Measurements from ENCODE around the gene SPAG7. TPM values are rescaled to one million over a fixed set of nuclear protein-coding genes. Genes with fewer than 3 reads are reported as not detected.
A peak's percentile ranks its signal among the peaks of the same experiment; 100 is the strongest.
"Not testable (repeated sequence)": the region's sequence is repeated elsewhere in the genome, so short reads cannot be mapped to it uniquely, and the experiment has no call there.

Gene SPAG7
- total and polyA plus RNA-seq, 8 donors, result 15.8 to 58.4 (median 25.2) TPM

GRCh38 chr17:4920351-4921048 is 47.1 kb downstream of the SPAG7 start:
- H3K9me3 ChIP-seq, result no peaks in the 10 kb centered on the region
- H3K4me1 ChIP-seq, result no peaks in the 10 kb centered on the region
- no peaks in the 10 kb centered on the region for H3K36me3 ChIP-seq
- DNase-seq (no peak), ATAC-seq (peak in 1 of 4 donors; percentile 40), FAIRE-seq (no peak)
- H3K27me3 ChIP-seq, result no peaks in the 10 kb centered on the region
- no peak for TF ChIP-seq CTCF (IDR thresholded peaks at IDR 0.05)
- H3K4me3 ChIP-seq, result no peak overlapping the region
- WGBS, 2 donors, result 77 to 81% methylated on average over 10 of the region's 10 CpGs
- H3K27ac ChIP-seq, result no peak overlapping the region
- intact Hi-C loops (cut with DNase I), result no loop called here

- Histone ChIP-seq H3K27ac (no peak overlapping the region), H3K4me1 (no peaks in the 10 kb centered on the region), H3K36me3 (no peaks in the 10 kb centered on the region), H3K27me3 (no peaks in the 10 kb centered on the region), H3K4me3 (no peak overlapping the region), H3K9me3 (no peaks in the 10 kb centered on the region)
- DNase-seq (peak in 1 of 6 donors; percentile 2), FAIRE-seq (no peak), ATAC-seq (no peak)
- TF ChIP-seq CTCF (IDR thresholded peaks at IDR 0.05), result no peak
- intact Hi-C loops (cut with DNase I), result loop anchor here in 1 of 3 donors (10.0 kb wide), 1 partner anchor 135 kb away; no protein-coding TSS in a partner anchor
- 73 to 76% methylated on average over 8 of the region's 8 CpGs for WGBS, 2 donors
Measured at GRCh38 chr17:4919511-4920047, 48.0 kb downstream of the SPAG7 start.

GRCh38 chr17:4914551-4914950 is 53.1 kb downstream of the SPAG7 start:
- not testable (repeated sequence) for H3K4me1 ChIP-seq, ATAC-seq, H3K27me3 ChIP-seq, H3K9me3 ChIP-seq, FAIRE-seq, H3K4me3 ChIP-seq, H3K27ac ChIP-seq, H3K36me3 ChIP-seq
- DNase-seq, result peak in 1 of 6 donors; percentile 6
- intact Hi-C loops (cut with DNase I), result loop anchor here in 1 of 3 donors (10.0 kb wide), 1 partner anchor 140 kb away; no protein-coding TSS in a partner anchor
- WGBS, 2 donors, result 72 to 73% methylated on average over 4 of the region's 4 CpGs

GRCh38 chr17:4913994-4914393 is 53.6 kb downstream of the SPAG7 start:
- no peak for DNase-seq
- intact Hi-C loops (cut with DNase I), result loop anchor here in 1 of 3 donors (10.0 kb wide), 1 partner anchor 141 kb away; no protein-coding TSS in a partner anchor

More at GRCh38 chr17:4913994-4914393, 53.6 kb downstream of the SPAG7 start:
- TF ChIP-seq CTCF (IDR thresholded peaks at IDR 0.05), result no peak
- WGBS, 2 donors, result 40% methylated on average over 1 of the region's 1 CpG
- Histone ChIP-seq H3K4me1 (peaks cover 0 to 4% (median 0%) of the 10 kb centered on the region in 3 donors), H3K4me3 (no peak overlapping the region), H3K27me3 (no peaks in the 10 kb centered on the region), H3K9me3 (no peaks in the 10 kb centered on the region), H3K27ac (no peak overlapping the region), H3K36me3 (no peaks in the 10 kb centered on the region)
- FAIRE-seq (no peak), ATAC-seq (peak in 1 of 4 donors; percentile 31)

Small RNA genes lying within 50 kb of the gene (microRNA-seq; reads per million reads assigned to microRNA genes)
- gene MIR6864, result 0 reads per million in 2 donors
- 0.39 to 0.59 reads per million in 2 donors for gene MIR6865

Other genes with a start within 250 kb of the SPAG7 start
- gene MED11, start 236.4 kb downstream of the SPAG7 start, total RNA-seq, result 10 to 100 TPM in 4 of 6 donors, 1 to 10 TPM in 2; 8.6 to 11.6 (median 10.7) TPM
- 10 to 100 TPM; 26.0 to 31.1 TPM for gene MED11, start 236.4 kb downstream of the SPAG7 start, polyA plus RNA-seq
- gene ZMYND15, start 228.0 kb downstream of the SPAG7 start, total RNA-seq, result 1 to 10 TPM in 2 of 6 donors, under 1 TPM in 4; 0.39 to 3.2 (median 0.69) TPM
- gene ZMYND15, start 228.0 kb downstream of the SPAG7 start, polyA plus RNA-seq, result 1 to 10 TPM; 1.6 to 3.0 TPM
- 10 to 100 TPM in 3 of 6 donors, 1 to 10 TPM in 3; 7.6 to 55.6 (median 10.0) TPM for gene CXCL16, start 227.9 kb downstream of the SPAG7 start, total RNA-seq
- 10 to 100 TPM in 1 of 2 donors, 1 to 10 TPM in 1; 7.9 to 12.9 TPM for gene CXCL16, start 227.9 kb downstream of the SPAG7 start, polyA plus RNA-seq
- 1 to 10 TPM in 1 of 6 donors, under 1 TPM in 3, not detected in 2; 0.31 to 1.2 (median 0.61) TPM for gene TM4SF5, start 195.9 kb downstream of the SPAG7 start, total RNA-seq
- gene TM4SF5, start 195.9 kb downstream of the SPAG7 start, polyA plus RNA-seq, result under 1 TPM; 0.46 to 0.77 TPM
- 1 to 10 TPM in 3 of 6 donors, under 1 TPM in 2, not detected in 1; 0.28 to 2.2 (median 1.2) TPM for gene VMO1, start 181.5 kb downstream of the SPAG7 start, total RNA-seq
- 1 to 10 TPM in 1 of 2 donors, under 1 TPM in 1; 0.87 to 1.6 TPM for gene VMO1, start 181.5 kb downstream of the SPAG7 start, polyA plus RNA-seq
- under 1 TPM in 1 of 6 donors, not detected in 5; 0.39 TPM for gene GLTPD2, start 178.9 kb downstream of the SPAG7 start, total RNA-seq
- gene GLTPD2, start 178.9 kb downstream of the SPAG7 start, polyA plus RNA-seq, result under 1 TPM in 1 of 2 donors, not detected in 1; 0.23 TPM
- 10 to 100 TPM; 31.3 to 55.4 (median 46.1) TPM for gene PSMB6, start 171.7 kb downstream of the SPAG7 start, total RNA-seq
- 100 to 1,000 TPM in 1 of 2 donors, 10 to 100 TPM in 1; 53.1 to 103 TPM for gene PSMB6, start 171.7 kb downstream of the SPAG7 start, polyA plus RNA-seq
- gene PLD2, start 160.7 kb downstream of the SPAG7 start, total RNA-seq, result 10 to 100 TPM; 11.7 to 26.1 (median 17.9) TPM
- 10 to 100 TPM; 24.5 to 25.8 TPM for gene PLD2, start 160.7 kb downstream of the SPAG7 start, polyA plus RNA-seq
- gene MINK1, start 134.5 kb downstream of the SPAG7 start, total RNA-seq, result 10 to 100 TPM; 39.6 to 70.3 (median 44.0) TPM
- 10 to 100 TPM; 62.3 to 79.3 TPM for gene MINK1, start 134.5 kb downstream of the SPAG7 start, polyA plus RNA-seq
- gene C17orf107, start 68.3 kb downstream of the SPAG7 start, total RNA-seq, result 1 to 10 TPM; 2.8 to 6.9 (median 3.1) TPM
- 1 to 10 TPM; 1.9 to 2.7 TPM for gene C17orf107, start 68.3 kb downstream of the SPAG7 start, polyA plus RNA-seq
- gene CHRNE, start 64.7 kb downstream of the SPAG7 start, total RNA-seq, result 1 to 10 TPM in 5 of 6 donors, under 1 TPM in 1; 0.76 to 2.0 (median 1.5) TPM
- gene CHRNE, start 64.7 kb downstream of the SPAG7 start, polyA plus RNA-seq, result 1 to 10 TPM in 1 of 2 donors, under 1 TPM in 1; 0.77 to 1.1 TPM
- under 1 TPM in 3 of 6 donors, not detected in 3; 0.06 to 0.37 (median 0.15) TPM for gene GP1BA, start 35.5 kb downstream of the SPAG7 start, total RNA-seq
- gene GP1BA, start 35.5 kb downstream of the SPAG7 start, polyA plus RNA-seq, result under 1 TPM in 1 of 2 donors, not detected in 1; 0.11 TPM
- gene SLC25A11, start 27.8 kb downstream of the SPAG7 start, total RNA-seq, result 10 to 100 TPM; 10.9 to 23.3 (median 21.4) TPM
- gene SLC25A11, start 27.8 kb downstream of the SPAG7 start, polyA plus RNA-seq, result 10 to 100 TPM; 20.6 to 25.5 TPM
- 10 to 100 TPM; 40.8 to 64.5 (median 46.7) TPM for gene RNF167, start 27.5 kb downstream of the SPAG7 start, total RNA-seq
- gene RNF167, start 27.5 kb downstream of the SPAG7 start, polyA plus RNA-seq, result 100 to 1,000 TPM; 102 to 118 TPM
- gene PFN1, start 19.3 kb downstream of the SPAG7 start, total RNA-seq, result 100 to 1,000 TPM in 4 of 6 donors, 10 to 100 TPM in 2; 63.6 to 195 (median 125) TPM
- 100 to 1,000 TPM; 148 to 162 TPM for gene PFN1, start 19.3 kb downstream of the SPAG7 start, polyA plus RNA-seq
- 1 to 10 TPM; 1.5 to 6.3 (median 2.5) TPM for gene ENO3, start 16.7 kb downstream of the SPAG7 start, total RNA-seq
- 10 to 100 TPM; 17.0 to 20.3 TPM for gene ENO3, start 16.7 kb downstream of the SPAG7 start, polyA plus RNA-seq
- gene CAMTA2, start 19.9 kb upstream of the SPAG7 start, total RNA-seq, result 10 to 100 TPM; 13.6 to 28.0 (median 19.8) TPM
- gene CAMTA2, start 19.9 kb upstream of the SPAG7 start, polyA plus RNA-seq, result 10 to 100 TPM; 68.1 to 86.3 TPM
- gene INCA1, start 29.7 kb upstream of the SPAG7 start, total RNA-seq, result under 1 TPM; 0.28 to 0.81 (median 0.34) TPM
- 1 to 10 TPM; 1.8 to 2.4 TPM for gene INCA1, start 29.7 kb upstream of the SPAG7 start, polyA plus RNA-seq
- gene KIF1C, start 30.1 kb upstream of the SPAG7 start, total RNA-seq, result 100 to 1,000 TPM in 1 of 6 donors, 10 to 100 TPM in 5; 72.8 to 103 (median 78.7) TPM
- 10 to 100 TPM; 22.3 to 41.6 TPM for gene KIF1C, start 30.1 kb upstream of the SPAG7 start, polyA plus RNA-seq
- gene SLC52A1, start 67.6 kb upstream of the SPAG7 start, total RNA-seq, result not detected
- under 1 TPM in 1 of 2 donors, not detected in 1; 0.08 TPM for gene SLC52A1, start 67.6 kb upstream of the SPAG7 start, polyA plus RNA-seq
- 1 to 10 TPM; 2.7 to 5.2 (median 3.5) TPM for gene ZFP3, start 110.7 kb upstream of the SPAG7 start, total RNA-seq
- gene ZFP3, start 110.7 kb upstream of the SPAG7 start, polyA plus RNA-seq, result 1 to 10 TPM; 1.9 to 3.2 TPM
- 1 to 10 TPM; 2.8 to 5.5 (median 3.6) TPM for gene ZNF232, start 144.1 kb upstream of the SPAG7 start, total RNA-seq
- 1 to 10 TPM; 5.8 to 7.1 TPM for gene ZNF232, start 144.1 kb upstream of the SPAG7 start, polyA plus RNA-seq
- under 1 TPM; 0.03 to 0.09 (median 0.05) TPM for gene USP6, start 148.2 kb upstream of the SPAG7 start, total RNA-seq
- under 1 TPM; 0.04 to 0.09 TPM for gene USP6, start 148.2 kb upstream of the SPAG7 start, polyA plus RNA-seq
- gene ZNF594, start 224.1 kb upstream of the SPAG7 start, total RNA-seq, result 1 to 10 TPM; 2.5 to 6.9 (median 3.1) TPM
- gene ZNF594, start 224.1 kb upstream of the SPAG7 start, polyA plus RNA-seq, result 1 to 10 TPM; 2.0 to 2.9 TPM